DLD1 (cell line): ENCODE measurements around the gene CBX5.
"Not testable (repeated sequence)": the region's sequence is repeated elsewhere in the genome, so short reads cannot be mapped to it uniquely, and the experiment has no call there.

Experiments used
- in situ Hi-C: cut with HindIII; loops from 2 replicates; pipeline ENCODE4 v1.10.0; 2017; ENCODE audit warnings: low sequenced_read_pairs

CBX5 gene

DNA sequence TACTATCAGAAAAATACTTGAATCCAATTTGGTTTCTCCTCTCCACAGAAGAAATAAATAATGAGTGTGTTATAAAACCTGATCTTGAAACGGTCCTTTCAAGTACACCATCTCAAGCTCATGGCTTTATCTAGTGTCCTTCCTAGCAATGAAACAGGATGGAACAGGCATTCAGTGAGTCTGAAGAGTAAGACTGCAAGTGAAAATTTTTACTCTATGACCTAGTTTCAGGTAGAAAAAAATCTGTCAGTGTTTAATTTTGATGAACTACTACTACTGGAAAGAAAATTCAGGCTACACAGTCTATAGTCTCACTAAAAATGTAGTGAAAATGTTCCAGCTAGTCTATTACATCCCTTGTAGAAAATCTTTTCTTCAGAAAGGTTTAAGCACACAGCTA lies 7.7 kb downstream of the CBX5 start:
- in situ Hi-C loops = no loop called here

DNA sequence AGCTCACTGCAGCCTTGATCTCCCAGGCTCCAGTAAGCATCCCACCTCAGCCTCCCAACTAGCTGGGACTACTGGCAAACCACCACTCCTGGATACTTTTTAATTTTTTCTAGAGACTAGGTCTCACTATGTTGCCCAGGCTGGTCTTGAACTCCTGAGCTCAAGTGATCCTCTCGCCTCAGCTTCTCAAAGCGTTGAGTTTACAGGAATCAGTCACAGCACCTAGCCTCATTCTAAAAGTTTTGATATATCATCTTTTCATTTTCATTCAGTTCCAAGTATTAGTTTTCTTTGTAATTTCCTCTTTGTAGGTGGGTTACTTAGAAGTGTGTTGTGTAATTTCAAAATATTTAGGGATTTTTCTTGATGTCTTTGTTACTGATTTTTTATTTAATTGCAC lies 9.6 kb downstream of the CBX5 start:
- in situ Hi-C loops = no loop called here

GRCh38 chr12:54266852-54267251 lies 13.1 kb downstream of the CBX5 start:
- in situ Hi-C loops = no loop called here

GRCh38 chr12:54265364-54265812 lies 14.5 kb downstream of the CBX5 start:
- in situ Hi-C loops = no loop called here

- in situ Hi-C loops = no loop called here
These were observed 17.5 kb downstream of the CBX5 start for GRCh38 chr12:54262403-54262925.

- in situ Hi-C loops = no loop called here
These were observed 18.0 kb downstream of the CBX5 start for GRCh38 chr12:54261815-54262402.

- in situ Hi-C loops = no loop called here
These were observed 20.5 kb downstream of the CBX5 start for GRCh38 chr12:54259194-54260011.

DNA sequence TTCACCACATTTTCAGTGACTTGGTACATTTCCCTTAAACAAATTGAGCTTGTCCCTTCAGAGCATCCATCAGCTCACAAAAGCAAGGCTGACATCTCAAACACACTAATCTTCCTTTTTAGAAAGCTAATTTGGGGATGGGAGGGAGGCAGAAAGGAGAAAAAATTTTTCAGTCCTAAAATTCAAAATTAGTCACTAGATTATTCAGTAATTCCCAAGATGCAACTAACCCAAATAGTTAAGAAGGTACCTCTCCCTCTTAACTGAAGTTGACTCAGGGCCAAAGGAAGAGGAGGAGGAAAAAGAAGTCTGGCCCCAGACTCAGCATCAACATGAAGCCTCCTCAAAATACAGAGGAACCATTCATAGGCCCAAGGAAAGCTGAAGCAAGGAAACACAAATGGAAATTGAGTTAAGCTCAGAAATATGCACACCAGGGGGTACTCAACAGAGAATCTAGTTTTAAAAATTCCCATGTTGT lies 21.7 kb downstream of the CBX5 start:
- in situ Hi-C loops = no loop called here

GRCh38 chr12:54257332-54257731 lies 22.6 kb downstream of the CBX5 start:
- in situ Hi-C loops = no loop called here

DNA sequence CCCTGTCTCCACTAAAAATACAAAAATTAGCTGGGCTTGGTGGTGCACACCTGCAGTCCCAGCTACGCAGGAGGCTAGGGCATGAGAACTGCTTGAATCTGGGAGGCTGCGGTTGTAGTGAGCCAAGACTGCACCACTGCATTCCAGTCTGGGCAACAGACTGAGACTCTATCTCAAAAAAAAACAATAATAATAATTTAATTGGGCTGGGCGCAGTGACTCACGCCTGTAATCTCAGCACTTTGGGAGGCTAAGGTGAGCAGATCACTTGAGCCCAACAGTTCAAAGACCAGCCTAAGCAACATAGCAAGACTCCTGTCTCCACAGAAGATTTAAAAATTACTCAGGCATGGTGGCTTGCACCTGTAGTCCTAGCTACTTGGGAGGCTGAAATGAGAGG lies 26.7 kb downstream of the CBX5 start:
- in situ Hi-C loops = no loop called here

DNA sequence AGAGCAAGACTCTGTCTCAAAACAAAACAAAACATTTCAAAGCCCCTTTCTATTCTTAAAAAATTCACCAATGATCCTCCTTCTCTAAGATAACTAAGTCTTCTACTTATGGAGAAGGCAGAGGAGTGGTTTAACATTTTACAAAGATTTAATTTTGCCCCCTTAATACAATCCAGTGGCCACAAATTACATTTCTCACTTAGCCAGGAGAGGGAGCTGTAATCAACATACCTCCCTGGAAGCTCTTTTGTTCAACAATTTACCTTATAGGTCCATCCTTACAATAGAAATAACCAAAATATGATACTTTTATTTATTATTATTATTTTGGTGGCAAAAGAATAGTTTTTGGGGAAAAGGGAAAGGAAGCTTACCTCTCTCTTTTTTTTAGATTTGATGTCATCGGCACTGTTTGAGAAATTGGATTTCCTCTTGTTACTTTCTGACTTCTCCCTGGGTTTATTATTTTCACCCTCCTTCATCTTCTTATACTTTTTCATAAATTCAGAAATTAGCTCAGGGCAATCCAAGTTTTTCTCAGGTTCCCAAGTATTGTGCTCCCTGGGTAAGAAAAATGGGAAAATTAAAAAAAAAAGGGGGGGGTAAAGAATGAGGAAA lies 28.1 kb downstream of the CBX5 start:
- in situ Hi-C loops = no loop called here

- in situ Hi-C loops = no loop called here
These were observed 30.4 kb downstream of the CBX5 start for GRCh38 chr12:54249489-54249888.

DNA sequence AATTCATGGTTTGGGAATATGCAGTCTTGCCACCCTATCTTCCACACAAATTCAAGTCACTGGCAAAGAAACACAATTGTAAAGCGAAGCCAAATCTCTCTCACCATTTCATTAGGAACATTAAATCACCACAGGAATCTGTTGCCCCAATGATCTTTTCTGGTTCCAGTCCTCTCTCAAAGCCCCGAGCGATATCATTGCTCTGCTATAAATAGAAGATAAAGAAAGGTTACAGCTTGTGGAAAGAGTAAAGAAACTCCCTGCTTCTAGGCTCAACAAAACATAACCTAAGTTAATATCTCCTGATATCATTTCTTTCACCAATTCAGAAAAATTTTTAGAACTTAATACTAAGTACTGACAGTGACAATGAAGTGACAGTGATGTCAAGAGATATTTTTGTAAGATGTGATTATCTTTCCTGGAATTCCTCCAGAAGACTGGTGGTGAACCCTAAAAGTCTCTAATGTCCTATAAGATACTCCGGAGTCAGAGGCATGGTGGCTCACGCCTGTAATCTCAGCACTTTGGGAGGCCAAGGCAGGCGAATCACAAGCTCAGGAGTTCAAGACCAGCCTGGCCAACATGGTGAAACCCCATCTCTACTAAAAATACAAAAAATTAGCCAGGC lies 33.8 kb downstream of the CBX5 start:
- in situ Hi-C loops = no loop called here

DNA sequence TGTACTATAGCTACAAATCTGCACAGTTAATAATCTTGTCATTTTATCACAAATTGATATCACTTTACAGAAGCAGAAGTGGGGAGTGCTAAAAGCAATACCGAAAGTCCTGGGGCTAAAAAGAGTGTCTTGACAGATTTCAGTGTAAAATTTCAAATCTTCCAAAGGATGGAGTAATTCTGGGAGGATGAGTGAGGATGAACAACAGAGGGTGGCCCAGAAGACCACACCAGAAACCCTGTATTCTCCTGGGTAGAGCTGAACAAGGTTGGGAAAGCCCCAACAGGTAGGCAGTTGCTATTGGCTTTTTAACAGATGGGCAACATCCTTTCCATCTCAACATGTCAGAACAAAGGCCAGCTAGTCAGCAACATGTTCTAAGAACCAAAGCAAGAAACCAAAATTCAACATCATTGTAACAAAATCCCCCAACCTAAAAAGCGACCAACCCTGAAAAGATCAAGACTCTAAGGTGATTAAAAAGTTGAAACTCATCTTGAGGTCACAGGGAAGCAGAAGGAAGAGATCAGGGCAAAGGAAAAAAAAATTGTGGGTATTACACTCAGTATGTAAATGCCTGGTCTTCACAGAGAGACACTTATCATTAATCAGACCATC lies 38.8 kb downstream of the CBX5 start:
- in situ Hi-C loops = no loop called here

DNA sequence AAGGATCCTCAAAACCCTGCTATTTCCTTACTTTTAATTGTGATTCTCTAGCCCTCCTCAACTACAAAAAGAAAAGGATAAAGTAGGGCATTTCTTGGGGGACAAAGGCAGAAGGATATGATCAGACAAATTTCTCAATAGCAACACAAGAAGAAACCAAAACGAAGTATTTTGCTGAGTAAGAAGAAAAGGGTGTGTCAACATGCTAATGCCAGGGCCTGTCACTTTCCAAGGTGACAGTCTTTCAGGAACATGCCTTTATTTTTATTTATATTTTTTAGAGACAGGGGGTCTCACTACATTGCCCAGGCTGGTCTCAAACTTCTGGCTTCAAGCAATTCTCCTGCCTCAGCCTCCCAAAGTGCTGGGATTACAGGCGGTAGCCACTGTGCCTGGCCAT lies 39.8 kb downstream of the CBX5 start:
- in situ Hi-C loops = no loop called here

GRCh38 chr12:54239620-54240019 lies 40.3 kb downstream of the CBX5 start:
- in situ Hi-C loops = no loop called here

GRCh38 chr12:54238531-54238930 lies 41.4 kb downstream of the CBX5 start:
- in situ Hi-C loops = no loop called here

GRCh38 chr12:54232790-54233189 lies 47.1 kb downstream of the CBX5 start:
- in situ Hi-C loops = no loop called here

GRCh38 chr12:54231269-54231668 lies 48.7 kb downstream of the CBX5 start:
- in situ Hi-C loops = not testable (repeated sequence)

GRCh38 chr12:54230555-54230954 lies 49.4 kb downstream of the CBX5 start:
- in situ Hi-C loops = no loop called here
